GM21447 (cell line): Measurements from ENCODE around the gene LILRB1.
"Not testable (repeated sequence)": the region's sequence is repeated elsewhere in the genome, so short reads cannot be mapped to it uniquely, and the experiment has no call there.

Experiments used
- ATAC-seq: cut with Tn5 transposase; IDR thresholded peaks from one replicate; pipeline ENCODE4 v1.9.1; 2021; ENCODE audit not compliant: unreplicated experiment

LILRB1 gene

DNA sequence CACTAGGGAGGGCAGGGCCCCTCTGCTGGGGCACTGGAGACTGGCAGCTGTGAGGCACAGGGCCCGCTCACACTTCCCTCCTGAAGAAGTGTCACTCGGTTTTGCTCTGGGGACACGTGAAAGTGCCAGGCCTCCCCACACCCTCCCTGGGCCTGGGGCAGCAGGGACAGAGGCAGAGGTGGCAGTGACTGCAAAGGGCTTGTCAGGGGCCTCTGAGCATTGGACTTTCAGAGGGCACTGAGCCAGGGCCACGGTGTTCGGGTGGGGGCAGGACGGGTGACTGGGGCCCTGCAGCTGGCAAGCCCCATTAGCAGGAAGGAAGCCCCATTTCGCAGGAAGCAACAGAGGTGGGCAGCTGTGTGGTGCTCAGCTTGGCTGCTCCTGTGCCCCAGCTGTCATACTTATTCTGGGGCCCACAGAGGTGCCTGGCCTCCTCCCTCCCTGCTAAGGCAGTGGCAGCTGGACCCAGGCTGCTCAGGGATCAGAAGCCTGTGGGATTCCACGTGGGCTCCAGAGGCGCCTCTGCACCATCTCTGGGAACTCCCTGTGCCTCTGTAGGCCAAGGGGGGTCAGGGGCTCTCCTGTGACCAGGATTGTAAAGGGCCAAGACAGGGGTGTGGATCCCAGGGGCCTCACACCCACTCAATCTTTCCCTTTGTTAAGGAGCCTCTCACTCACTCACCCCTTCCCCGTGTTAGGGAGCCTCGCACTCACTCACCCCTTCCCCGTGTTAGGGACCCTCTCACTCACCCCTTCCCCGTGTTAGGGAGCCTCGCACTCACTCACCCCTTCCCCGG is 5.2 kb upstream of the LILRB1 start:
- ATAC-seq, result peak; percentile 48

GRCh38 chr19:54626757-54627156 is 3.5 kb upstream of the LILRB1 start:
- no peak for ATAC-seq

GRCh38 chr19:54627912-54628311 is 2.4 kb upstream of the LILRB1 start:
- not testable (repeated sequence) for ATAC-seq

GRCh38 chr19:54630782-54631181 is 498 bp downstream of the LILRB1 start:
- ATAC-seq, result no peak

GRCh38 chr19:54631489-54632337 is 1.4 kb downstream of the LILRB1 start:
- not testable (repeated sequence) for ATAC-seq

- not testable (repeated sequence) for ATAC-seq
Measured at GRCh38 chr19:54632517-54632916, 2.2 kb downstream of the LILRB1 start.

DNA sequence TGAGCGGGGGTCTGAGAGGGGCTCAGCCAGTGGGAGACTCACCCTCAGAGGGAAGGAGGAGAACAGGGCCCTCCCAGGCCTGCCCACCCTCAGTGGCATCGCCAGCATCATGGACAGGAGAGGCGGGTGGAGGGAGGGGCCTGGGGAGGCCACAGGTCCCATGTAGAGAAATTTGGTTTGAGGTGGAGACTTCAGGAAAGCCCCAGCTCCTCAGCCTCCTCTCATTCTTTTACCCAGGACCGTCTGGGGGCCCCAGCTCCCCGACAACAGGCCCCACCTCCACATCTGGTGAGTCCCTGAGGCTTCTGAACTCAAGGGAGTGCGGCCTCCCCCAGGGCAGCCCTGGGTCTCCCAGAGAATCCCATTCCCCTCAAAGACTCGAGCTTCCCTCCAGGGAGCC is 3.1 kb downstream of the LILRB1 start:
- ATAC-seq, result no peak

GRCh38 chr19:54636081-54636480 is 5.8 kb downstream of the LILRB1 start:
- not testable (repeated sequence) for ATAC-seq

GRCh38 chr19:54638683-54639082 is 8.4 kb downstream of the LILRB1 start:
- no peak for ATAC-seq

DNA sequence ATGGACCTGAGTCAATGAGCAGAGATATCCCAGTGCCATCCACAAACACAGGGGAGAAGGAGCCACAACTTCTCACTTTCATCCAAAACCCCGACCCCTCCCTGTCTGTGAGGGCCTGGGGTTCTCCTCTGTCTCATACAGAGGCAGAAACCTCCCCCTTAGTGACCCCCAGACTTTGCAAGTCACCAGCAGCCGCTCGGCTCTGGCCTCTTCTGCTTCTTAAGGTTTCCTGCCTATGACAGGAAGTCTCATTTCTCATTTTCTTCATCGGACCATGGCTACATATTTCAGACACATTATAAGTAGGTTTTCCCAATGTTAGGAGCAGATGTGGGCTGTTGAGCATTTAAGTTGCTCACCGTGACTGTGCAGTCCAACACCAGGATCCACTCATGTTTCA is 12.7 kb downstream of the LILRB1 start:
- ATAC-seq, result not testable (repeated sequence)

DNA sequence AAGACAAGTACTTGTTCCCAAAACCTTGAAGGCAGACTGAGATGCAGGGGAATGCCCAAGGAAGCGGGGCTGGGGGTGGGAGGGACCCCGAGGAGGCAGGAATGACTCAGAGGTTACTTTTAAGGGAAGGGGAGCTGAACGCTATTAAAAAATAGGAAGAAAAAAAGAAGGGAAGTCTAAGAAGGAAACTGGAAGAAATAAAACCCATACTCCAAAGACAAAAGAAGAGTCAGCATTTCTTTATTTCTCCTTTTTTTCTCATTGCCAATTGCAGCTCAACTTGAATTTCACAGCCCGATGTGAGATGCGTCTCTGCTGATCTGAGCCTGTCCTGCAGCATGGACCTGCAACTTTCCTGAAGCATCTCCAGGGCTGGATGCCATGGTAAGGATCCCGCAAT is 13.3 kb downstream of the LILRB1 start:
- ATAC-seq, result not testable (repeated sequence)

DNA sequence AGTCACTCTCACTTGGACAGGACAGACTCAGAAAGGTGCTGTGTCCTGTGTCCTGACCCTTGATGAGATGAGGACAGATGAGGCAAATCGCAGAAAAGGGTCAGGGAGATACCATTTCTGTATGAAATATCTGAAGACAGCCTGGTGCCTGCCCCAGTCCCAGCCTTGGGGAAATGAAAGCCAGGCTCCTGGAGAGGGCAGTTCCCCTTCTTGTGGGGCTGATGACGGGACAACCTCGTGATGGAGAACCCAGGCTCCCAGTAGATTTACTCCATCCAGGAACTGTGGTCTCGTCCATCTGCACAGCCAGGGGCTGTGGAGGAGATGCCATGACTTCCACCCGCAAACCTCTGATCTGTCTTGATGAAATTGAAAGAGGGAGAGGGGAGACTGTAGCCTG is 13.8 kb downstream of the LILRB1 start:
- no peak for ATAC-seq

DNA sequence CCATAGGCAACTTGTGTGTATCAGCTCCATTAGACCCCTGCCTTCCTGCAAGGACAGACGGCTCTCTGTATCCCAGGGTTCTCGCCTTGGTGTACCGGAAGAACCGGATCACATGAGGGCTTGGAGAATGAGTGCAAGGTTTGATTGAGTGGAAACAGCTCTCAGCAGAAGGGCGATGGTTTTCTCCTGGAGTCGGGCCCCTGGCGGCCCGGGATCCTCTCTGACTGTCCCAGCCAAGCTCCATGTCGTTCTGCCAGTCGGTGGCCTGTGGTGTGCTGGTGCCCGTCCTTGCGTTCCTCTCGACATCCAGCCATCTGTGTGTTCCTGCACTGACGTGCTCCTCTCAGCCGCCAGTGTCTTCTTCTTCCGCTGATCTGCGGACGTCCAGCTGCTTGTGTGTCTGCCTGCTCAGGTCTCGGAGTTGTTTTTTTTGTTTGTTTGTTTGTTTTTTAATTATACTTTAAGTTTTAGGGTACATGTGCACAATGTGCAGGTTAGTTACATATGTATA is 16.1 kb downstream of the LILRB1 start:
- ATAC-seq, result no peak

- no peak for ATAC-seq
Measured at GRCh38 chr19:54648129-54648528, 17.8 kb downstream of the LILRB1 start.

DNA sequence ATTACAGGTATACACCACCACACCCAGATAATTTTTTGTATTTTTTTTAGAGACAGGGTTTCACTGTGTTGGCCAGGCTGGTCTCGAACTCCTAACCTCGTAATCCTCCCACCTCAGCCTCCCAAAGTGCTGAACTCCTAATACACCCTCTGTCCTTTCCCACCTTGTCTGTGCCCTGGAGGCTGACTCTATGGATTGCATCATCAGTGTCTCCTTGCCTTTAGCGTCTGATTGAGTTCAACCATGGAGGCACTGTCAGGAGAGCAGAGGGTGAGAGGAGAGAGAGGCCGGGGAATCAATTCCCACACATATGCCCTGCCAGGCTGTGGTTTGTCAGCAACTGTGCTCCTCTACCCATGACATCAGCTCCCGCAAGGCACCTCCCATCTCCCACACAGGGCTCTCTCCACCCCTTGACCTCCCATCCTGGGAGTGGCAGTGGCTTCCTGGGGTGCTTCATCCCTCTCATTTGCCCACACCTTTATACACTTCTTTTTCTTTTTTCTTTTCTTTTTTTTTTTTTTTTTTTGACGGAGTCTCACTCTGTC is 19.9 kb downstream of the LILRB1 start:
- ATAC-seq, result no peak

GRCh38 chr19:54653181-54653809 is 23.0 kb downstream of the LILRB1 start:
- ATAC-seq, result no peak

GRCh38 chr19:54654447-54655321 is 24.4 kb downstream of the LILRB1 start:
- ATAC-seq, result no peak

DNA sequence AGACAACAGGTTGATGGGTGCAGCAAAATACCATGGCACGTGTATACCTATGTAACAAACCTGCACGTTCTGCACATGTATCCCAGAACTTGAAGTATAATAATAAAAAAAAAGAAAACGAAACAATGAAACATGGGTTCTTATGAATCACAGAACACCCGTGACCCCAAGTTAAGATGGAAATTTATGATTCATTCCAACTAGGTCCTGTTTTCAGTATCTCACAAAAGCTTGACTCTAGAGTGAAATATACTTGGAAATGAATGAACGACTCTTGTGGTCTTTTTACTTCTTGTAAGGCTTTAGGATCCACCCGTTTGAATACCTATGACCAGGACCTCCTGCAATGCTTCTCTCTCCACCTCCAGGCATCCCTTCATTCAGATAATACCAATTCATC is 29.0 kb downstream of the LILRB1 start:
- no peak for ATAC-seq

DNA sequence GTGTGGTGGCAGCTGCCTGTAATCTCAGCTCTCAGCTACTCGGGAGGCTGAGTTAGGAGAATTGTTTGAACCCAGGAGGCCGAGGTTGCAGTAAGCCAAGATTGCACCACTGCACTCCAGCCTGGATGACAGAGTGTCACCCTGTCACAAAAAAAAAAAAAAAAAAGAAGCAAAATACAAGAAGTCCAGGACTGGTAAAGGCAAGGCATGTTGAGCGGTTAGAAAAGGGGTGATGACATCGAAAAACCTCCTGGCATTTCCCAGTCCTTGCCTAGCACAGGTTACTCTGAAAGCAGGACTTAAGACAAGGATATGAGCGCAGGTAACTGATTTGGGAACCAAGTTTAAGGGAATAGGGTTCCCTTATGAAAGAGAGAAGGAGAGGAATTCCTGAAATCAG is 30.0 kb downstream of the LILRB1 start:
- no peak for ATAC-seq

DNA sequence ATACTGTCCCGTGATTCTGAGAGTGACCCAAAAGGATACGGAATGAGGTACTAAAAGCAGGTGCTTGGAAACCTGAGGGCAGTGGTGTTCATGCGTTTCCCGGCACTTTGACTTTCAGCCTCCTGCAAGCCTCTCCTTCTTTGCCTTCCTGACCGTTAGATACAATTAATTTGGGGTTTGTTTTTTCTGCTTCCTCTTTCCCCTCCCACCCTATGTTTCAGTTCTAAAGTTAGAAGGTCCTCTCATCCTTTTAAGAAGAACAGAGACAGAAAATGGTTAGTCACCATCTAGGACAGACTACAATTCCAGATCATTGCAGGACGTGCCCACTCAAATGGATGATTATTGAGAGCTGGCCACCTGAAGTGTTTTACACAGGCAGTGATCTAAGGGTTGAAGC is 30.7 kb downstream of the LILRB1 start:
- ATAC-seq, result peak; percentile 47
